ENCODE measurements around the gene MORN5.

MORN5 gene

DNA sequence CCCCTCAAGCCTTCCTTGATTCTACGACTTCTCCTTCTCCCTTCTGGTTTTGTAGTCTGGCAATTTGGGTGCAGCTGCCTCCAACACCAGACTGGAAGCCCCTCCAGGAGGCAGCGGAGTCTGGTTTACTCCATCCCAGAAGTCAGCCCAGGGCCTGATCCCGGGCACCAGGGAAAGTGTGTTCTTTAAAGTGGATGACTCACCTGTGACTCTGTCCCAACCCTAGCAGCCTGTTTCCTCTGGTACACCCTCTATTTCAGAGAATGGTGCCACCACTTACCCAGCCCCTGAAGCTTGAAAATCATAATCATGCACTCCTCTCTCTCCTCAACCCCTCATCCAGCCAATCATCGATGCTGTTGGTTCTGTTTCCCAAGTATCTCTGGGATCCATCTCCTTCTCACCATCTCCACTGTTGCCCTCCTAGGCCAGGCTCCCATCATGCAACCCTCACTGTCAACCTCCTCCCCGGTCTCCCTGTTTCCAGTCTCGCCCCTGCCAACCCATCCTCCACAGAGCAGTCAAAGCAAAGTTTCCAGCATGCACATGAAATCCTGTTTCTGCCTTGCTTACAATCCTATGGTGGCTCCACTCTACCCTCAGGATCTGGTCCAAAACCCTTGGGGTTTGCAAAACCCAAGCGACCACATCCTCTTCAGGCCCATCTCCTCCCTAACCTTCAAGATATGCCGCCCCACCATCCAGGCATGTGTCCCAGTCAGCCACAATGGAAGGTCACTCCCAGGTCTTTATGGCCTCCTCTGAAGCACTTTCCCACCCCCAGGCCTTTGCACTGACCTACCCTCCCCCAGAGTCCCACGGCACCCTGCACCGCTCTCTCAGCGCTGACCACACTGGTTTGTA lies 58.6 kb downstream of the MORN5 start:
- FAIRE-seq: no peak

DNA sequence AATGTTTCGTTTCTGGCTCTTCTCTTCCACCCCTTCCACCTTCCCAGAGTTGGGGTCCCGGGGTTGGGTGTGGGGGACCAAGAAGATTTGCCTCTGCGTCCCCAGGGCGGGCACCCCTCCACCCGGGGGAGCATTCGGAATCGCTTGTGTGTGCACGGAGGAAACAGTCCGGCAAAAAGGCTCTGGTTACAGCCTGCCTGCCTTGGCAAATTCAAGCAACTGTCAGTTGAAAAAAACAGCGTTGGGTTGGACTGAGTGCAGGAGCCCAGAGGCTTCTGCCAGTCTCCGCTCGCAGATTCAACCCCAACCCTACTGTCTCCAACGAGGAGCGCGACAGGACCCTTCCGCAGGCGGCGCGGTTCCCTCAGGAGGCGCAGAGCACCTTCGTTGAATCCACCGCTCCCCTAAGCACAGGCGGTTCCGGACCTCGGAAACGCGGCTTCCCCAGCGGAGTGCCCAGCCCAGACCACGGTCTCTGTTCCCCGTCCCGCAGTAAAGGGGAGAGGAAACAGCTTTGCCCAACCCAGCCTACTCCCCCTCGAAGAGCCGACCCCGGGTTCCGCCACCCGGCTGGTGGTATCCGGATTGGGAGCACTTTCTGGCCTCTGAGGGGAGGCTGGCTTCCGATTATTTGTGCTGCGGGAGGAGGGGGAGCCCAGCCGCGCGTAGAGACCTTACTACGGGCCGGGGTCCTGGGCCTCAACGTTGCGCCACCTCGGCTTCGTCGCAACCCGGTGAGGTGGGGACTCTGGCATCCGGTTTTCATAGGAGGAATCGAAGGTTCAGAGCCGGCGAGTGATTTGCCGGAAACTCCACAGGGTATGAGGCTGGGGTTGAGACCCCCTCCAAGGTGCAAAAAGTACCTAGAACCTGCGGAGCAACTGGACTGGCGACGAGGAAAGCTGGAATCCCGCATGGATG lies 59.5 kb downstream of the MORN5 start:
- no peak for FAIRE-seq

DNA sequence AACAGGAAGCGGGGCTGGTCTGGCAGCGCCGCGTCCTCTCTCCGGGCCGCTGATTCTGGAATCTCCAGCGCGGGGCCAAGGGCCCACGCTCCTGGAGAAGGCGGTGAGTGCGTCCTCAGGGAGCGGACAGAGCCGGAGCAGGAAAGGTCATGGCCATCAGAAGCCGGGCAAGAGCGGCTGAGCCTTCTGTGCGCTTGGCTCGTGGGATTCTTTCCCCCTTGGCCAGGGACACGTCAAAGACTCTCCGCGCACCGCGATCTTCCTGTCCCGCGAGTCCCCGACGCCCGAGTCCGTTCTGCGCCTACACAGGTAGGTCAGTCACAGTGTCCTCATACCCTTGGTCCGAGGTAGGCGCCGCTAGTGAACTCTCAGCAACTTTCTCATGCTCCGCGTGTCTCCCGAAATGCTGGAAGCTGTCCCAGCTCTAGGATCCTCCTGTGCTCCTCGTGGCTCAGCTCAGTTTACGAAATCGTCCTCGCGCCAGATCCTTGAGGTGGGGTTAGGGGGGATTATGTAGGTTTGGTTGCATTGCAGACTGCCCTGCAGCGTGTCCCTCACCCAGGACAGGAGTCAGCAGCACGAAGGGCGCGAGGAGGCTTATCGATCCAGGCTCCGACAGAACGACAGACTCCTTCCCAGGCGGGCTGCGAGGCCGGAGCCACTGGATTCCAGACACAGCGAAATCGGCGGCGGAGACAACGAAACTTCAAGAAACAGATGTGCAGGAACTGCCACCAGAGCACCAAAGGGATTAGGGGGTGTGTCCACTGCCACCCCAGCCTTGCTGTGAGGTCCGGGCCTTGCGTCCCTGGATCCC lies 60.4 kb downstream of the MORN5 start:
- FAIRE-seq: no peak

DNA sequence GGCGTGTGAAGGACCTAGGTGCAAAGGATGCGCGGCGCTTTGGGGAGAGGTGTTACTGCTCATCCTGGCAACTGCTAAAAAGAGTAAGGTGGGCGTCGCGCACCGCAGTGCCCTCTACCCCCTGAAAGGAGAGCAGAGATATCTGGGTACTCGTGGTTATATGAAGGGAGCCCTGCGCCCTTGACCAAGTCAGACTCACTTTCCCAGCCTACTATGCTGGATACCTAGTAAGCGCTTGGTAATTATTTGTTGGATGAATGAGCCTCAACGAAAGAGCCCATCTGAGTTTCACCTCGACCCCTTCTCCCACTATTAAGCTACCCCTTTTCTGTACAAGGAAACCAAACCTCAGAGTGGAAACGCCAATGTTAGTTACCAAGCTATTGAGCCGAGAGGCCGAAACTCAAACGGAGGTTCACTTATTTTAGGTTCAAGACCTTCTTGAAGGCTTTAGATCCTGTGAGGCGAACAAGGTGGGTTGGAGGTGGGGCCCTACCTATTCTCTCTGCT lies 61.0 kb downstream of the MORN5 start:
- FAIRE-seq: no peak

DNA sequence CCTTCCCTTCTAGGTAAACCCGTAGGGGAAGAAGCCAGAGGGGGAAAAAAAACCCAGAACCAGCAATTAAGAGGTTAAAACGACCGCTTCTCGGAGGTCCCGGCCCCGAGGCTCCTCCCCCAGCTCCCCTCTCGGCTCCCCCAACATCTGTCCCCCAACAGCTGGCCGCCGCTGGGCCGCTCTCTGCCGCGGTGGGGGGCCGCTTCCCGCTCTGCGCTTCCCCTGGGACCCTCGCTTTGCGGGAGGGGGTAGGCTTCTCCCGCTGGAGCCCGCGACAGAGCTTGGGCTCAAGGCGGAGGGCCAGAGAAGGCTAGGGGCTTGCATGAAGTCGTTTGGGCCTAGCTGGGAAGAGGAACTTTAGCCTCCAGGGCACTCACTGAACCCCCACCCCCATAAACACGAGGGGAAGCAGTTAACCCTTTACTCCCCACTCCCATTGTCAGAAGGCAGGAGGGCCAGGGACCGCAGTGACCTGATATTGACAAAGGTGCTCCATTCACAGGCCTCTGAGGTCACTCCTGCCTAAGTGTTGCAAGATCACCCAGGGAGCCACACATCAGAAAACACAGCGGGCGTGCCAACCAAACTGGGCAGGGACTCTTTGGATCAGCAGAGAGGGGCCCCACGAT lies 61.6 kb downstream of the MORN5 start:
- no peak for FAIRE-seq

DNA sequence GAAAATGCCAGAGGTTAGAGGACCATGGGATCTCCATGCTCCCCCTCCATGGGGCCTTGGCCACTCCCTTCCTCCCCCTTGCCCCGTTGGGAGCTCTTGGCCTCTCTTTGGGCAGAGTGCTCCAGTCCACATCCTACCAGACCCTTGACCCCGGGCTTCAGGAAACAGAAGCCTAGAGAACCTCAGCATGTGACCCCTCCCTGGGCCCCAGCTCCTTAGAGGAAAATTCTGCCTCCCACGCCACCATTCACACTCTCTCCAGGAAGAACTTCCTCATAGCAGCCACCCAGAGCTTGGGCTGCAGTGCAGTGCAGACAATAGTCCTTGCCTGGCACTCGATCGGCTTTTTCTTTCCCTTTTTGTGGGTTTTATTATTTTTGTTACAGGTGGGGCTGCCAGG lies 63.1 kb downstream of the MORN5 start:
- FAIRE-seq: no peak

DNA sequence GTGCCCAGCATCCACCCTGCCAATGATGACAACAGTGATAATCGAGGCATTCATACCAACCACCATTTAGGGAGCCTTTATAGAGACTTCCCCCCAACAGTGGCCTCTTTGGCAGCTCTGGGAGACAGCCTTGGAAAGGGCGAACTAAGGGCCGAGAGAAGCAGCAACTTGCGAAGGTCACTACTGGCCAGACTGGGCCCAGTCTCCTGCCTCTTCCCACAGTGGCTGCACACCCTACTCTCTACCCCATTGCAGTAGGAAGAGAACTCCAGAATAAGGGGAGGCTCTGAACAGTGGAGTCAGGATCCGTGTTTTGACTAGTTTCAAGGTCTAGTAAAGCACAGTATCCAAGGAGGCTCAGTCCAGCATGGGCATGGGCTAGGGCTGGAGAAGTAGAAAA lies 63.7 kb downstream of the MORN5 start:
- FAIRE-seq: no peak

DNA sequence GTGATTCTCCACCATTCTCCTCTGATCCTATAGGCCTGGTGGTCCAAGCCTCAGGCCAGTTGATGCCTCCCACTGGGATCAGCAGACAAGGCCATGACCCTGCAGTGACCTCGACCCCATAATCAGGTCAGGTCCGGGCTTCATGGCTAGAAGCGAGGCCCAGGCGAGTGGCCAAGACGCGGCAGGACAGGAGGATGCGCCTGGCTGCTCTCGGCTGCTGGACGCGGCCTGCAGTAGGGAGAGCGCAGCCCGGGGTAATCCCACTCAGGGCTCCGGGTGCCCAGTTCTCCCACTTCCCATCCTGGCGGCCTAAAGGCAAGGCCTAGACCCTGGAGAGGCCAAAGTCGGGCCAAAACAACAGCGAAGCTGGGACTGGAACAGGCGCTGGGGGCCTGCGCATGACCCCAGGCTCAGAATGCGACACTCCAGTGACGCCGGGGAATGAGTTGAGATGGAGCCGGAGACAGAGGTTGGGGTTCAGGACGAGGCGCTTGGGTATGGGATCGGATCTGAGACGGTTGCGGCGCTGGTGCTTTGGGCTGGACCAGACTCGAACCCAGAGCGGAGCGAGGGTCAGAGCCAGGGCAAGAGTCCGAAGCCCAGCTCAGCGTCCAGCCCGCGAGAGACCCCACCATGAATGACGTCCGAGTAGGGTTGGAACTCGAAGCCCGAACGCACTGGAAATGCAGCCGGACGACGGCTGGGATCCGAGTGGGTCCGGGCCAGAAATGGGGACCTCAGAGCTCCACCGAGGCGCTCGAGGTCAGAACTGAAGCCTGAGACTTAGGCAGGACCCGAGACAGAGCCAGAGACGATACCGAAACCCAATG lies 65.8 kb downstream of the MORN5 start:
- no peak for FAIRE-seq

DNA sequence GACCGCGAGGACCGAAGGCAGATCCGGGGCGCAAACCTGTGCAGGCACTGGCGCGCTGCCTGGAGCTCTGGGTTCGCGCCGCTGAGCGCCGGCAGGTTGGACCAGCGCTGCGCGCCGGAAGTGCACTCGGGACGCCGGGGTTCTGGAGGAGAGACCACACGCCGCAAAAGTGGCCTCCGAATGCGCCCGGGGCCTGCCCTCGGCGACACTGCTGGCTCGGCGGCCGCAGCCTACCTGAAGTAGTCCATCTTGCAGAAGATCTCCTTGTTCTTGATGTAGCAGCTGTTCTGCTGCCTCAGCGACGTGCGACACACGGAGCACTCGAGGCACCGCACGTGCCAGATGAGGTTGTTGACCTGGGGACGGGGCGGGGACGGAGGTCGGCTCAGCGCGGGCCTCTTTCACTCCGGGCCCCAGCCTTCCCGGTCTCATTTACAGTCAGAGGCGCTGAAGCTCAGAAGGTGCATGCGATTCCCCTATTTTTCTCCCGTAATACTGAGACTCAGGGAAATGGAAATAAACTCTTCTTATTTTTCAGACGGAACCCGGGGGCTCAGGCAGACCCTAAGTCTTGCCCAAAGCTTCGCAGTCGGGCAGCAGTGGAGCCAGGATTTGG lies 66.5 kb downstream of the MORN5 start:
- FAIRE-seq: no peak

DNA sequence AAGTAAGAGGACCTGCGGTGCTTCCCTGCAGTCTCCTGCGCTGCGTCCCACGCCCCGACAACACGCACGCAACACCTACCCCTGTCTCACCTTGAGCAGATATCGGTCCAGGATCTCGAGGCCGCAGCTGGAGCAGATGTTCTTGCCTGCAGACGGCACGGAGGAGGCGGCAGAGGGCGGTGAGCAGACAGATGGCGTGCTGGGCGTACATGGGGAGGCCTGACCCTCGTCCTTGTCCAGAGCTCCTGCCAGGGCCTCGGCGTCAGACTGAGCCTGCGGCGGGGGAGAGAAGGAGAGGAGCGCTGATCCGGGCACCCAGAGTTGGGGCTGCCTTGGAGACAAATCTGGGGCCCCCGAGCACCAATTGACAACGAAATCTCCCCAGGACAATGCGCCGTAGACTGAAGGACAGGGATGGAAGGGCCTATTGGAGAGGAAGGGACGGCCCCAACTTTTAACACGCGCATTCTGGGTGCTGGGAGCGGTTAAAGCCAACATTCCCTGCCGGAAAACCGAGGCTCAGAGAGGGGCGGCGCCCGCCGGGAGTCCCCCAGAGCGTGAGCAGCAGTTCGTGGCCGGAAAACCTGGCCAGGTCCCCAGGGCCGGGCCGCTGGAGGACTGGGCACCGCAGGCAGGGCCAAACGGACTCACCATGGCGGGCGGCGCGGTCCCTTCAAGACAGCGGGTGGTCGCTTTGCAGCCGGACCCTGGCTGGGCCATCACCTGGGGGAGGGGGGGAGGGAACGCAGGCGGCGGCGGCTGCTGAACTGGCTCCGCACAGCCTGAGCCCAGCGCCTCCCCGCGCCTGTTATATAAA lies 67.3 kb downstream of the MORN5 start:
- FAIRE-seq: no peak

DNA sequence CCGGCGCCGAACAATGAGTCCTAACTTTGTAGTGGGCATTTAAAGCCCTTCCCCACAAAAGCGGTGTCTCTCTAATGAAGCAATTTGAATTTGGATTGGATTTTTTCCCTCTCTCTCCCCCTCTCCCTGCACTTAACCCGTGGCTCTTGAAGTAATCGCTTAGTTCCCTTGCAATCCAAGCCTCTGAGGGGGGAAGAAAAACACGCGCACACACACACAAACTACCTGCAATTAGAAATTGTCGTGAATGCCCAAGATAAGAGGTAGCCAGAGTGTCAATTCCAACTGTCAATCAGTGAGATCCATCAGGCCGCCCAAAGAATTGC lies 67.8 kb downstream of the MORN5 start:
- FAIRE-seq: no peak

DNA sequence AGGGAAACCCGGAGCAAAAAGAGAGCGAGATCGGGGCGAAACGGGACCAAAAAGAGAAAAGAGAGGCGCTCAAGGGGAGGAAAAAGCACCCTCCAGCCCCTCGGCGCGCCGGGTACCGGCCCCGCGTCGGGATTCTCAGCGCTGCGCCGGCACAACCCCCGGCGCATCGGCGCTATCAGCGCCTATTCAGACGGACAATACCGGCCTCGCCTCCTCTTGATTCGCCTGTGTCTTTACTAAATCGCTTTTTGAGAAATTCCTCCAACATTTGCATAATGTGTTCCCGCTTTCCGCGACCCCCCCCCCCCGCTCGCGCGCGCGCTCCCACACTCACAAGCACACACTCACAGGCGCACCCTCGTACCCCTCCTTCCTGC lies 68.5 kb downstream of the MORN5 start:
- no peak for FAIRE-seq

DNA sequence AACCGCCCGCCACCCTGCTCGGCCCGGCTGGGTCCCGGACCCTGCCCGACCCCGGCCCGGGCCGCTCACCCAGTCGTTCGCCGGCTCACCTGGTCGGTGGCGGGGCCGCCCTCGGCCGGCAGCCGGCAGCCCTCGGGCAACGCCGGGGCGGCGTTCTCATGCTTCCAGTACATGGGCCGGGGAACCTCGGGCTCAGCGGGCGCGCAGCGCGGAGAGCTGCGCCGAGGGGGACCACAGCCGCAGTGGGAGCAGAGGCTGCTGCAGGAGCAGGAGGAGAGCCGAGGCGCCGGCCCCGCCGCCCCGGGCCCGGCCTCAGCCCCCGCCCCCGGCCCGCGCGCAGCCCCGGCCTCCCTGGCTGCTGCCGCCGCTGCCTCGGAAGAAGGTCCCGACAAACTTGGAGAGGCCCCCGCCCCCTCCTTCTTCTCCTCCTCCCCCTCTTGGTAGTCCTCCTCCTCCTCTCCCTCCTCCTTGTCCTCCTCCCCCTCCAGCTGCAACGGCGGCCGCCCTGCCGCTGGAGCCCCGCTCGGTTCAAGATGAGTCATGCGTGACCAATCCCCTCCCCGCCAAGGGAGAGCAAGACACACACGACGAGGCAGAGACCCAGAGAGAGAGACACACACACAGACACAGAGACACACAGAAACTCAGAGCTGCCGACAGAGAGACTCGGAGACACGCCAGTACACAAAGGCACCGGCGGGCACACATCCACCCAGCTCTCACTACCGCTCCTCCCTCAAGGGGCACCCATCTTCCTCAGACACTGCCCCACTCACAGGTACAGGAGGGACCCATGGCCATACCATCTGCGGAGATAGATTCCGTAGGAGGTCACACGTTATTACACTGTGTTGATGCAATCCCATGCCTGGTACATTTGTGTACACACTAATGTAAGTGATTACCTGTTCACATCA lies 69.1 kb downstream of the MORN5 start, which contains the start of gene LHX6:
Gene LHX6, minus strand, starts transcription at position 390 of the 917 bp plus-strand sequence. Its CDS starts 217 bp downstream, at position 173.
- FAIRE-seq: no peak

DNA sequence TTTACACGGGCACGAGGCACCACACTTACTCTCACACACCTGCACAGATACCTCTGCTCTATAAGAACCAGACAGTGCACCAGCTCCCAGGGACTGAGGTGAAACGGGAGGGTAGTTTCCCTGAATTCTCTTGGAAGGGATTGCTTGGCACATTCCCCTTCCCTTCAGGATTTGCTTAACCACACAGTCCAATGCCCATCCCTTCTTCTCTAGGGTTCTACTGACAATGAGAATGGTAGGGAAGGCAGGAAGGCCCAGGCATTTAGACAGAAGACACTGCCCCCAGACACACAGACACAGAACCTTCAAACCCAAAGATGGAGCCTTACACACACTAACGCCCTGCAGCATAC lies 69.8 kb downstream of the MORN5 start:
- no peak for FAIRE-seq

DNA sequence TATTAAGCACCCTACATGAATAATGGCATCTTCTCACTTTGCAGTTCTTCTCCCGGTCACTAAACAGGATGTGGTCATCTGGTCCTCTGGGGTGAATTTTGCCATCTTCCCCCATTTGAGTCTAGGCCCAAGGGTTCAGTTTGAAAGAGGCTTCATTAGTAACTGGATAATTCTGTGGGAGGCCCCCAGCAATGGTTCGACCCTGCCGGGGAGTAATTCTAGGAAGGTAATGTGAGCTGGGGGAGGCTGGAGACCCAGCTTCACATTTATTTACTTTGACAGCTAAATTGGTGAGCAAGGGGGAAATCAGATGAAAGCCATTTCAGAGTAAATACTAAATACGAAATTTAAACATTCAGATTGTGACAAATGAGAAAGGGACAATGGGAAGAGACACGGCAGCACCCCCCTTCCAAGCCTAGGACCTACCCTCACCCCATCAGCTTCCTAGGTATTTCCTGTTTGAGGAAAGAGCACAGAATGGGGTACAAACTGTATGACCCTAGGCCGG lies 73.1 kb downstream of the MORN5 start:
- FAIRE-seq: no peak

DNA sequence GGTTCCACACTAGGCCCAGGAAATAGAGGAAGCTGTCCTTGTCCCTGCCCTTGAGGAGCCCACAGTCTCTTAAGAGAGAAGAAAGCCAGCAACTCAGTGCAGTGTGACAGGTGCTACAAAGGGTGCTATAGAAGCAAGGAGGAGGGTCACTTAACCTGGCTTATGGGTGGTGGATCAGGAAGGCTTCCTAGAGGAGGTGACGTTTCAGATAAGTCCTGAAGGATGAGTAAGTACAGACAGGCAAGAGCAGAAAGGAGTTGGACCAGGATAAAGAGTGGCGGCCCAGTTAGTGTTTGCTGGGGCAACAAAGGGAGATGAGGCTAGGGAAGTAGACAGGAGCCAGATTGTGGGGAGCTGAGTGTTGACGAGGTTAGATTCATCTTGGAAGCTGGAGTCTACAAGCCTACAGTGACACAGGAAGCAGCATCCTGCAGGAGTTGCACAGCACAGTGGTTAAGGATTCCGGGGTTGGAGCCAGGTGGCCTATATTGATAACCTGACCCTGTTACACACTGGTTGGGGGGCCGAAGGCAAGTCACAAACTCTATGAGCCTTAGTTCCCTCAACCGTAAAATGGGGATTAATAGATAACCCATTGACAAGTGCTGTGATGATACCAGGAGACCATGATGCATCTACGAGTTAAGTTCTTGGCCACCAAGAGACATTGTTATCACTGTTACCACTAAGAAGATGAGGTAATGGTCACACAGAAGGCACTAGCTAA lies 74.5 kb downstream of the MORN5 start:
- FAIRE-seq: no peak

DNA sequence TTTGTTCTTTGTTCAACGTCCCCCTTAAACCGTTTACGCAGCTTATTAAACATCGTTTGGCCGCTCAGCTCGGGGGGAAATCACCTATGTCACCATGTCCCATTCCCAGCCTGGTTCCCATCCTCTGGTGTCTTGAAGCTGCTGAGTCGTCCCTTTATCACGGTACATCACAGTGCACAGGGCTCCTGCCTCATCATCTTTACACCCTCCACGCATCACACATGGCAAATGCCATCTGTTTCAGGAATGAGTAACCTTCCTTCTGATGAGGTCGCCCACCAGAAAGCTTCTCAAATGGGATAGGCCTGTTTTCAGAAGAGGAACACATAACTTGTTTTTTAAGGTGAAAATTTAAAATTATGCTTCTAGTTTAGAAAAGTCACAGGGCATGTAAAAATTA lies 77.0 kb downstream of the MORN5 start:
- FAIRE-seq: no peak

DNA sequence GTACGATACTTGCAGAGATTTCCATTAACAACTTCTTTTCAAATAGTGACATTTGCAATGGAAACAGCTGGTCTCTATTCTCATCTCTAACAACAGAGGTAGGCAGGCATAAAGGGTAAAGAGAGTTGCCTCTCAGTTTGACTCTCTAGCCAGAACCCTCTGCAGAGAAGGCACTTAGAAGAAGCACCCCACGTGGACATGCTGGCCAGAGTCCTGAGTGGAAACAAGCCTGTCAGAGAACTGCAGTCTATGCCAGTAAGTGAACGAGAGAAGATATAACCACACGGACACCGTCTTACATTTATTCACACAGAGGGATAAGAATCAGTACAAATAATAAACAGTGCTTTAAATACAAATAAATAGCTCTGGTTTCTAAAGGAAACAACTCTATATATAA lies 80.0 kb downstream of the MORN5 start:
- FAIRE-seq: no peak

All from colon (tissue), 2 donors.